Epithelial cell of esophagus (primary cell): ENCODE measurements around the gene HTR4.

Source experiments
- DNase-seq: peaks from one replicate; pipeline ENCODE4 v3.0.0; 2010; ENCODE audit warnings: low read depth
- H3K4me3 ChIP-seq: 2 replicates; pipeline ENCODE4 v1.5.1; 2011; ENCODE audit warnings: mild to moderate bottlenecking, low read length, control low read depth
- TF ChIP-seq, protein P1 (sequence below): IDR thresholded peaks from 2 replicates; pipeline ENCODE4 v1.5.1; 2011; ENCODE audit warnings: low read depth, mild to moderate bottlenecking, low read length, control low read depth, inconsistent platforms; ENCODE audit not compliant: insufficient read depth; ENCODE audit errors: missing control alignments

HTR4 gene

DNA sequence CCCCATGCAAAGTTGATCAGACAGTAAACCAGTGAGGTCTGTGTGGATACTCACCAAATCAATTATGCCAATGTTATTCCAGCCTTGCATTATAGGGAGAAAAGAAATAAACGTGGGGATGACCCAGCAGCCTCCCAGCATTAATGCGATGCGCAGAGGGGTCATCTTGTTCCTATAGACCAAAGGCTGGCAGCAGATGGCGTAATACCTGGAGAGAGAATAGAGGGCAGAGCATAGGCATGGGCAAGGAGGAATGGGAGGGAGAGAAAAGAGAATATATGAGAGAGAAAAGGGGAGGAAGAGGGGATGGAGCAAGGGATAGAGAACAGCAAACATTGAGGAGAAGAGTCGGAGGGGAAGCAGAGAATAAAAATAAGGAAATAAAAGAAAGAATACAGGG lies 131.2 kb downstream of the HTR4 start:
- H3K4me3 ChIP-seq, result no peak overlapping the region
- TF ChIP-seq, protein P1, sequence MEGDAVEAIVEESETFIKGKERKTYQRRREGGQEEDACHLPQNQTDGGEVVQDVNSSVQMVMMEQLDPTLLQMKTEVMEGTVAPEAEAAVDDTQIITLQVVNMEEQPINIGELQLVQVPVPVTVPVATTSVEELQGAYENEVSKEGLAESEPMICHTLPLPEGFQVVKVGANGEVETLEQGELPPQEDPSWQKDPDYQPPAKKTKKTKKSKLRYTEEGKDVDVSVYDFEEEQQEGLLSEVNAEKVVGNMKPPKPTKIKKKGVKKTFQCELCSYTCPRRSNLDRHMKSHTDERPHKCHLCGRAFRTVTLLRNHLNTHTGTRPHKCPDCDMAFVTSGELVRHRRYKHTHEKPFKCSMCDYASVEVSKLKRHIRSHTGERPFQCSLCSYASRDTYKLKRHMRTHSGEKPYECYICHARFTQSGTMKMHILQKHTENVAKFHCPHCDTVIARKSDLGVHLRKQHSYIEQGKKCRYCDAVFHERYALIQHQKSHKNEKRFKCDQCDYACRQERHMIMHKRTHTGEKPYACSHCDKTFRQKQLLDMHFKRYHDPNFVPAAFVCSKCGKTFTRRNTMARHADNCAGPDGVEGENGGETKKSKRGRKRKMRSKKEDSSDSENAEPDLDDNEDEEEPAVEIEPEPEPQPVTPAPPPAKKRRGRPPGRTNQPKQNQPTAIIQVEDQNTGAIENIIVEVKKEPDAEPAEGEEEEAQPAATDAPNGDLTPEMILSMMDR, result no peak
- no peak for DNase-seq

DNA sequence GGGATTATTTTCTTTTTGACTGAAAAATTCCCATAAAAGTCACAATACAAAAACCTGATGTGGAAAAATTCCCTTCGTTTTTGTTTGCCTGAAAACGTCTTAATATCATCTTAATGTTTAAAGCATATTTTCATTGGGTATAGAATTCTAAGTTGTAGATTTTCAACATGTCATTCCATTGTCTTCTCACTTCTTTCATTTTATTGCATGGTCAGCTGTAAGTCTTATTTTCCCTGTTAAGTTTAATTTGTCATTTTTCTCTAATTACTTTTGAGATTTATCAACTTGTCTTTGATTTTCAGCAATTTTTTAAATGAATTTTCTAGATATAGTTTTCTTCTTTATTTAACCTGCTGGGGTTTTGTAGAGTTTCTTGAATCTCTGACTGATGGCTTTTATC lies 138.9 kb downstream of the HTR4 start:
- H3K4me3 ChIP-seq, result no peak overlapping the region
- DNase-seq, result no peak
- TF ChIP-seq, protein P1, result no peak

DNA sequence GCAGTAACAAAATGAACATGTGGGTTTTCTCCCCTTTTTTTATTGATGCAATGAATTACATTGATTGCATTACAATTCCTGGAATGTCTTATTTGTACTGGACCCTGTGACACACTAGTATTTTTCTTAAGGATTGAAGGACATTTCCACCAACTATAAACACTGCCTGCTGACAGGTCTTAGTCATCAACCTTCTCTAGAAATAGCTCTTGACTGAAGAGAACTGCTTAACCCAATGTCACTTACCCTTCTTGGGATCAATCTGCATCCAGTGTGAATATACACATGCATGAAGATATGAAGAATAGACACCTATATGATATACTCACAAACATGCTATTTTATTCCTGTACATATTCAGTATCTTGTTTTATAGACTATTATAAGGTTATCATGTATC lies 140.0 kb downstream of the HTR4 start:
- TF ChIP-seq, protein P1, result no peak
- H3K4me3 ChIP-seq, result no peak overlapping the region
- DNase-seq, result no peak

DNA sequence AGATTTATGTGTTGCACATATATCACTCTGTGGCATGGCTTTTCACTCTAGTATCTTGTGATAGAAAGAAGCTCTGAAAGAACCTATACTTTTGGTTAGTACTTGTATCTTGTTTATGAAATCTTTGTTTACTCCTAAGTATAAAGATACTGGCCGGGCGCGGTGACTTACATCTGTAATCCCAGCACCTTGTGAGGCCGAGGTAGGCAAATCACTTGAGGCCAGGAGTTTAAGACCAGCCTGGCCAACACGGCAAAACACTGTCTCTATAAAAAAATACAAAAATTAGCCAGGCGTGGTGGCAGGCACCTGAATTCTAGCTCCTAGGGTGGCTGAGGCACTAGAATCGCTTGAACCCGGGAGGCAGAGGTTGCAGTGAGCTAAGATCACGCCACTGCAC lies 141.8 kb downstream of the HTR4 start:
- no peak for DNase-seq
- no peak overlapping the region for H3K4me3 ChIP-seq
- TF ChIP-seq, protein P1, result no peak

DNA sequence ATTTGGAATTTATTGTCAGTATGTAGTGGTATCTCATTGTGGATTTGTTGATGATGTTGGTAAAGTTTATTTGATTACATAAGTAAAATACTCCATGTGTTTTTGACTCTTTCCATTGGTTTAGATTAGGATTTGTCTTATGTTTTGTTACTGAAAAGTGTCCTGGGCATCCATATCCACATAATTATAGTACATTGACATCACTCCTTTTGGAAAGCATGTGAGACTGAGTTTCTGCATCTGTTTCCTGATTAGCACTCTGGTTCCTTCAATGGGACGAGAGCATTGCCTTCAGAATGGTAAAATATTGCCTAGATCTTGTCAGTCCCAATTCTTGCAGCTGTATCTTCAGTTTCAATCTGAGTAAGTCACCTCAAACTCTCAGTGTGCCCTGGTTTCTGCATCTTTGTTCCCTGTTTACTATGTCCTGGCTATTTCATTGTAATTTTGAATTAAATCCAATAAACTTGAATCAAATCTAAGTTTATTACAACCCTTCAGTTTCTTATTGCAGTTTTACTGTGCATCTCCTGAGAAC lies 142.4 kb downstream of the HTR4 start:
- no peak overlapping the region for H3K4me3 ChIP-seq
- TF ChIP-seq, protein P1, result no peak
- DNase-seq, result no peak

DNA sequence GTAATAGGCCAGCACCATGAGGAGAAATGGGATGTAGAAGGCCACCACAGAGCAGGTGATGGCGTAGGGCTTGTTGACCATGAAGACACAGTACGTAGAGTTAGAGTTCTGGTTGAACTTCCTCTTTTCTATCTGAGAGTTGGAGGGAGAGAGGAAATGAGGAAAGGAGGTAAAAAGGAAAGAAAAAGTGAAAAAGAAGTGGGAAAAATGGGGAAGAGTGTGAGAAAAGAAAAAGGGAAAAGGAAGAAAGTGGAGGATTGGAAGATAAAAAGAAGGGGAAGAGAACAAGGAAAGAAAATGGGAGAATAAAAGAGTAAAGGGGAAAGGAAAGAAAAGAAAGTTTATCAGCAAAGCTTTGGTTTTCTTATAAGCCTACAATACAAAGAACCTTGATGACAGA lies 144.4 kb downstream of the HTR4 start:
- TF ChIP-seq, protein P1, result no peak
- H3K4me3 ChIP-seq, result no peak overlapping the region
- no peak for DNase-seq

DNA sequence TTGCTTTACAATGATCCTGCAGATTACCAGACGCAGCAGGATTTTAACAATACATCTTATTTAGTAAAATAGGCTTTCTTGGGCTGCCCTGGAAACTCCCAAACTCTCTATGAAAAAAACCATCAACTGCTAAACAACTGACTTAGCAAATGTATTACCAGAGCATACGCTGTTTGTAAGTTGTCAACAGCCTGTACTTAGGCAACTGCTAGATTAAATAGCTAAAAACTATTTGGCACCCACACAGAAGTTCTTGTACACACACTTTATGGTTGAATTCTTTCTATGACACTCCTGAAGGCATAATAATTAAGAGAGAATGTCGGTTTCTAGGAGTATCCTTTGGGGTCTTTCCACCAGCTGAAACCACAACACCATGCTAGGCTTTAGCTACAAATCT lies 146.7 kb downstream of the HTR4 start:
- no peak overlapping the region for H3K4me3 ChIP-seq
- TF ChIP-seq, protein P1, result no peak
- no peak for DNase-seq
